CD14-positive monocyte (primary cell): ENCODE measurements around the gene MTUS2. TPM values are rescaled to one million over a fixed set of nuclear protein-coding genes. Genes with fewer than 3 reads are reported as not detected.

Source experiments
- DNase-seq, 3 donors: peaks; one replicate each; pipeline ENCODE4 v3.0.0-alpha.2; 2011 to 2022
- H2AFZ ChIP-seq: 2 replicates; pipeline ENCODE4 v1.6.0; 2012; ENCODE audit warnings: mild to moderate bottlenecking, low read depth, low read length, inconsistent platforms; ENCODE audit not compliant: insufficient read depth, poor library complexity, severe bottlenecking
- H3K27ac ChIP-seq, 2 donors: 1 replicate in 1 of 2; 2 replicates in 1 of 2; pipeline ENCODE4 v1.5.1; 2012 to 2013; ENCODE audit warnings: low read length in 2 of 2, control low read depth in 1 of 2, inconsistent platforms in 1 of 2, low read depth in 1 of 2, mild to moderate bottlenecking in 1 of 2
- H3K27me3 ChIP-seq, 2 donors: one replicate each; pipeline versions ENCODE4 v1.6.0 to v1.6.1; 2011 to 2013; ENCODE audit warnings: low read length in 2 of 2; ENCODE audit not compliant: control insufficient read depth in 2 of 2, insufficient read depth in 2 of 2
- H3K36me3 ChIP-seq, 2 donors: replicated peaks in 1 of 2; 1 replicate in 1 of 2; 2 replicates in 1 of 2; pipeline versions ENCODE4 v1.5.1 to v1.6.1; 2012 to 2013; ENCODE audit warnings: low read length in 2 of 2, control low read depth in 1 of 2, inconsistent platforms in 1 of 2, mild to moderate bottlenecking in 1 of 2; ENCODE audit not compliant: insufficient read depth in 2 of 2, control insufficient read depth in 1 of 2
- H3K4me1 ChIP-seq, 2 donors: 1 replicate in 1 of 2; 2 replicates in 1 of 2; pipeline versions ENCODE4 v1.5.1 to v1.6.1; 2012 to 2013; ENCODE audit warnings: low read length in 2 of 2, control low read depth in 1 of 2, inconsistent platforms in 1 of 2, mild to moderate bottlenecking in 1 of 2, moderate library complexity in 1 of 2; ENCODE audit not compliant: insufficient read depth in 2 of 2, control insufficient read depth in 1 of 2
- H3K4me2 ChIP-seq: replicated peaks from 2 replicates; pipeline ENCODE3; 2012; ENCODE audit warnings: low read length, moderate library complexity, mild to moderate bottlenecking; ENCODE audit not compliant: poor library complexity, severe bottlenecking; ENCODE audit errors: extremely low read depth
- H3K4me3 ChIP-seq, 3 experiments: fragments of 200-600 bp in 1 of 3; sonication (generic) in 1 of 3; replicated peaks in 1 of 3; 1 replicate in 2 of 3; 2 replicates in 1 of 3; pipeline ENCODE4 v1.5.1; 2011 to 2013; ENCODE audit warnings: low read length in 3 of 3, mild to moderate bottlenecking in 3 of 3, control low read depth in 2 of 3, low read depth in 2 of 3, inconsistent platforms in 1 of 3, moderate library complexity in 1 of 3
- H3K79me2 ChIP-seq: 2 replicates; pipeline ENCODE4 v1.6.0; 2012; ENCODE audit warnings: mild to moderate bottlenecking, control low read depth, inconsistent platforms, low read length, moderate library complexity; ENCODE audit not compliant: insufficient read depth
- H3K9ac ChIP-seq: 2 replicates; pipeline ENCODE4 v1.6.0; 2017; ENCODE audit warnings: low read length, mild to moderate bottlenecking; ENCODE audit not compliant: insufficient read depth, poor library complexity, severe bottlenecking
- H3K9me3 ChIP-seq, 2 donors: replicated peaks in 1 of 2; 1 replicate in 1 of 2; 2 replicates in 1 of 2; pipeline versions ENCODE4 v1.5.1 to v1.6.1; 2012 to 2013; ENCODE audit warnings: low read length in 2 of 2, control low read depth in 1 of 2; ENCODE audit not compliant: control insufficient read depth in 1 of 2, insufficient read depth in 1 of 2
- H4K20me1 ChIP-seq: 2 replicates; pipeline ENCODE4 v1.6.0; 2012; ENCODE audit warnings: mild to moderate bottlenecking, low read length, control low read depth, moderate library complexity; ENCODE audit not compliant: insufficient read depth
- H3K27ac Mint-ChIP-seq, 7 donors: one replicate each; pipeline ENCODE4 v1.8.0; 2020; ENCODE audit warnings: mild to moderate bottlenecking in 7 of 7, mixed read lengths in 7 of 7, moderate library complexity in 6 of 7, inconsistent platforms in 2 of 7
- H3K27me3 Mint-ChIP-seq, 3 donors: one replicate each; pipeline ENCODE4 v1.8.0; 2021 to 2022; ENCODE audit warnings: low read depth in 3 of 3, mild to moderate bottlenecking in 3 of 3, mixed read lengths in 3 of 3, moderate library complexity in 3 of 3, inconsistent platforms in 1 of 3
- H3K36me3 Mint-ChIP-seq, 2 donors: one replicate each; pipeline ENCODE4 v1.8.0; 2020; ENCODE audit warnings: mixed read lengths in 2 of 2, inconsistent platforms in 1 of 2, mild to moderate bottlenecking in 1 of 2
- H3K4me1 Mint-ChIP-seq: one replicate; pipeline ENCODE4 v1.8.0; 2020; ENCODE audit warnings: mild to moderate bottlenecking, mixed read lengths
- H3K4me3 Mint-ChIP-seq, 2 donors: one replicate each; pipeline ENCODE4 v1.8.0; 2020; ENCODE audit warnings: mild to moderate bottlenecking in 2 of 2, mixed read lengths in 2 of 2, moderate library complexity in 1 of 2
- H3K9me3 Mint-ChIP-seq, 7 donors: one replicate each; pipeline ENCODE4 v1.8.0; 2020 to 2022; ENCODE audit warnings: mixed read lengths in 7 of 7, mild to moderate bottlenecking in 6 of 7, moderate library complexity in 6 of 7, inconsistent platforms in 2 of 7
- CTCF ChIP-seq: fragments of 200-600 bp; IDR thresholded peaks from one replicate; pipeline ENCODE4 v1.8.0; 2022; ENCODE audit warnings: antibody characterized with exemption, mild to moderate bottlenecking
- WGBS: methylation state at CpG from one replicate; pipeline ENCODE4 v1.1.5; 2013; ENCODE audit warnings: missing lambda C conversion rate; ENCODE audit not compliant: insufficient coverage; 5-methylcytosine and 5-hydroxymethylcytosine counted together
- intact Hi-C, 2 donors: fragments of 100-400 bp; cut with micrococcal nuclease; formaldehyde crosslinking; loops; one replicate each; pipeline versions ENCODE4 v1.15.0 to v1.15.1; 2023
- polyA plus RNA-seq, 3 donors: library from polyadenylated mRNA; depleted of rRNA in 1 of 3; unstranded in 2 of 3; stranded (reverse) in 1 of 3; fragments of 300-500 nt in 2 of 3; fragments of >200 nt in 1 of 3; fragmentation: Illumina TruSeq in 2 of 3; gene quantifications; 1 replicate in 2 of 3; 2 replicates in 1 of 3; pipeline ENCODE4 v1.2.3, GENCODE V29; 2012 to 2021

MTUS2 gene
- polyA plus RNA-seq, 3 donors = 0.04 TPM; not detected in 2

GRCh38 chr13:29438769-29439168 lies 618.6 kb downstream of the MTUS2 start:
- TF ChIP-seq CTCF = no peak
- Mint-ChIP-seq H3K9me3 (peaks cover 0 to 3% (median 0%) of the 10 kb centered on the region in 7 donors), H3K4me3 (no peak overlapping the region), H3K4me1 (peaks cover 3% of the 10 kb centered on the region), H3K27ac (no peak overlapping the region), H3K36me3 (no peaks in the 10 kb centered on the region), H3K27me3 (peaks cover 3 to 6% (median 4%) of the 10 kb centered on the region in 3 donors)
- no peak overlapping the region for H3K9ac ChIP-seq
- no peaks in the 10 kb centered on the region for H3K36me3 ChIP-seq
- intact Hi-C loops = no loop called here
- H3K9me3 ChIP-seq = no peaks in the 10 kb centered on the region
- no peaks in the 10 kb centered on the region for H4K20me1 ChIP-seq
- DNase-seq = no peak
- H3K27ac ChIP-seq = no peak overlapping the region
- no peaks in the 10 kb centered on the region for H3K27me3 ChIP-seq
- no peak overlapping the region for H2AFZ ChIP-seq
- no peak overlapping the region for H3K4me2 ChIP-seq
- peaks cover 0 to 9% of the 10 kb centered on the region in 2 donors for H3K4me1 ChIP-seq
- WGBS = 65% methylated on average over 3 of the region's 8 CpGs
- H3K4me3 ChIP-seq = no peak overlapping the region
- no peaks in the 10 kb centered on the region for H3K79me2 ChIP-seq

DNA sequence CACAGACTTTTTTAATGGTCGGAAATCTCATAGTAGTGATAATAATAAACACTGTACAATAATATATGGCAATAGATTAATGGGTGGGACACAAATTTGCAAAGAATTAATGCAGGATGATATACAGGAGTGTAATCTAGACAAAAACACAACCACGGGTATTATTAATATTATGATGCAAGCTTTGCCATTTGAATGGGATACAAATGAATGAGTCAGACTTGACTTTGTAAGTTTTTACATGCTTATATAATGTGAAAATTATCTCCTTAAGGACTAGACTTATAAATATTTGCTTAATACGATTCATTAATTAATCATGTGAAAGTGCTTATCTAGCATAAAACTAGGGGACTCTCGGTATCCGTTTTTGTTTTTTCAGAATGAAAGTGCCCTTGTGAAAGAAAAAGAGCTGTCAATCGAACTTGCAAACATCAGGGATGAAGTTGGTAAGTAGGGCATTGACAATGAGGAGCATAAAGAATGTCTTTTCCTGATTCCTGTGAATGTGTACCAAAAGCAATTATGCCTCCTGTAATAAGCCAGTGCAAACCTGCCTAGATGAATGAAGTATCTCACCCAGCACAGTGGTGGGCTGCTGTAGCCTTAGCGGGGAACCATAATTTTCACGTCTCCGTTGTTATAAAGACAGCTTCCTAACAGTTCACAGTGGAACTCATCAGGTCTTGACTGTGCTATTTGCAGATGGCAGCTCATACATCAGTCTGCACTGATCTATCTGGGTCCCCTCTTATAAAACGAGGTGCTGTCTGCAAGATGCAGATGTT lies 619.7 kb downstream of the MTUS2 start:
- DNase-seq = no peak
- Histone ChIP-seq H3K4me1 (peaks cover 0 to 9% of the 10 kb centered on the region in 2 donors), H3K79me2 (no peaks in the 10 kb centered on the region), H3K9ac (no peak overlapping the region), H3K9me3 (no peaks in the 10 kb centered on the region), H3K4me2 (no peak overlapping the region), H2AFZ (no peak overlapping the region), H3K27me3 (no peaks in the 10 kb centered on the region), H3K36me3 (no peaks in the 10 kb centered on the region), H3K4me3 (no peak overlapping the region), H3K27ac (no peak overlapping the region), H4K20me1 (no peaks in the 10 kb centered on the region)
- Mint-ChIP-seq H3K4me1 (peaks cover 3% of the 10 kb centered on the region), H3K9me3 (peaks cover 0 to 3% (median 0%) of the 10 kb centered on the region in 7 donors), H3K27me3 (peaks cover 4 to 6% (median 5%) of the 10 kb centered on the region in 3 donors), H3K36me3 (no peaks in the 10 kb centered on the region), H3K27ac (no peak overlapping the region), H3K4me3 (no peak overlapping the region)
- TF ChIP-seq CTCF = no peak
- WGBS = 92% methylated on average over 7 of the region's 10 CpGs
- intact Hi-C loops = no loop called here
